Muscle of leg (tissue), 11 donors: ENCODE data around the gene RCOR3. TPM values are rescaled to one million over a fixed set of nuclear protein-coding genes. Genes with fewer than 3 reads are reported as not detected.
"Not testable (repeated sequence)": the region's sequence is repeated elsewhere in the genome, so short reads cannot be mapped to it uniquely, and the experiment has no call there.

Experiments used
- DNase-seq: peaks from one replicate; pipeline ENCODE4 v3.0.0; 2013
- H3K27ac ChIP-seq: one replicate; pipeline ENCODE4 v1.5.1; 2013; ENCODE audit warnings: mild to moderate bottlenecking, low read length, control low read depth
- H3K27me3 ChIP-seq: one replicate; pipeline ENCODE4 v1.6.1; 2013; ENCODE audit warnings: low read length; ENCODE audit not compliant: control insufficient read depth, insufficient read depth
- H3K36me3 ChIP-seq: one replicate; pipeline ENCODE4 v1.6.1; 2013; ENCODE audit warnings: low read length; ENCODE audit not compliant: control insufficient read depth, insufficient read depth
- H3K4me1 ChIP-seq: one replicate; pipeline ENCODE4 v1.6.1; 2013; ENCODE audit warnings: low read length; ENCODE audit not compliant: control insufficient read depth, insufficient read depth
- H3K4me3 ChIP-seq: one replicate; pipeline ENCODE4 v1.5.1; 2013; ENCODE audit warnings: low read length, control low read depth
- H3K9me3 ChIP-seq: replicated peaks from 2 replicates; pipeline ENCODE4 v1.6.1; 2013; ENCODE audit warnings: low read depth, low read length; ENCODE audit not compliant: control insufficient read depth
- WGBS: methylation state at CpG from one replicate; pipeline ENCODE4 v1.1.5; 2013; ENCODE audit warnings: missing lambda C conversion rate; ENCODE audit not compliant: insufficient coverage; 5-methylcytosine and 5-hydroxymethylcytosine counted together
- polyA plus RNA-seq, 8 donors: library from polyadenylated mRNA; unstranded; fragments of 120-200 nt; gene quantifications; one replicate each; pipeline versions ENCODE4 v1.2.1 to v1.2.3, GENCODE V29; 2013; ENCODE audit warnings: inconsistent platforms in 1 of 8, low replicate concordance in 1 of 8; ENCODE audit not compliant: insufficient read length in 8 of 8, insufficient read depth in 1 of 8
- total RNA-seq: library from RNA; stranded (reverse); fragments of 120-200 nt; gene quantifications from one replicate; pipeline ENCODE4 v1.2.4, GENCODE V29; 2013

RCOR3 gene
- total and polyA plus RNA-seq, 9 donors: 24.6 to 49.5 (median 41.3) TPM

GRCh38 chr1:211258310-211258755 lies 833 bp upstream of the RCOR3 start:
- H3K36me3 ChIP-seq: no peaks in the 10 kb centered on the region
- WGBS: 2% methylated on average over 10 of the region's 17 CpGs
- peak overlapping the region; percentile 77 for H3K4me3 ChIP-seq
- no peaks in the 10 kb centered on the region for H3K27me3 ChIP-seq
- H3K27ac ChIP-seq: peak overlapping the region; percentile 99
- no peaks in the 10 kb centered on the region for H3K9me3 ChIP-seq
- DNase-seq: peak; percentile 96
- H3K4me1 ChIP-seq: peaks cover 9% of the 10 kb centered on the region

- H3K9me3 ChIP-seq: no peaks in the 10 kb centered on the region
- H3K27me3 ChIP-seq: no peaks in the 10 kb centered on the region
- peak overlapping the region; percentile 98 for H3K4me3 ChIP-seq
- peaks cover 7% of the 10 kb centered on the region for H3K36me3 ChIP-seq
- DNase-seq: peak; percentile 84
- WGBS: 0% methylated on average over 11 of the region's 39 CpGs
- H3K27ac ChIP-seq: peak overlapping the region; percentile 99
- H3K4me1 ChIP-seq: peaks cover 9% of the 10 kb centered on the region
Observed at GRCh38 chr1:211259638-211260126, 516 bp downstream of the RCOR3 start.

GRCh38 chr1:211260141-211261107 lies 1.3 kb downstream of the RCOR3 start:
- peaks cover 7% of the 10 kb centered on the region for H3K36me3 ChIP-seq
- WGBS: under 1% methylated on average over 51 of the region's 59 CpGs
- H3K27me3 ChIP-seq: no peaks in the 10 kb centered on the region
- peaks cover 9% of the 10 kb centered on the region for H3K4me1 ChIP-seq
- no peaks in the 10 kb centered on the region for H3K9me3 ChIP-seq
- DNase-seq: peak; percentile 92
- H3K4me3 ChIP-seq: peak overlapping the region; percentile 98
- H3K27ac ChIP-seq: peak overlapping the region; percentile 99

- Histone ChIP-seq H3K4me1 (peaks cover 9% of the 10 kb centered on the region), H3K36me3 (peaks cover 7% of the 10 kb centered on the region), H3K27me3 (no peaks in the 10 kb centered on the region), H3K27ac (peak overlapping the region; percentile 99), H3K4me3 (peak overlapping the region; percentile 98), H3K9me3 (no peaks in the 10 kb centered on the region)
- no CpG with 5 or more reads among the region's 2 CpGs for WGBS
- no peak for DNase-seq
Observed at GRCh38 chr1:211261229-211261628, 2.1 kb downstream of the RCOR3 start.

- not testable (repeated sequence) for H3K27me3 ChIP-seq, H3K4me1 ChIP-seq, H3K9me3 ChIP-seq, DNase-seq, H3K4me3 ChIP-seq, H3K27ac ChIP-seq, H3K36me3 ChIP-seq
- WGBS: no CpG with 5 or more reads among the region's 5 CpGs
Observed at GRCh38 chr1:211263022-211263421, 3.9 kb downstream of the RCOR3 start.

- peaks cover 19% of the 10 kb centered on the region for H3K36me3 ChIP-seq
- WGBS: 94% methylated on average over 2 of the region's 7 CpGs
- no peak overlapping the region for H3K27ac ChIP-seq
- H3K4me3 ChIP-seq: no peak overlapping the region
- H3K9me3 ChIP-seq: no peaks in the 10 kb centered on the region
- H3K27me3 ChIP-seq: no peaks in the 10 kb centered on the region
- no peaks in the 10 kb centered on the region for H3K4me1 ChIP-seq
- DNase-seq: no peak
Observed at GRCh38 chr1:211267204-211267857, 8.2 kb downstream of the RCOR3 start.

- H3K27me3 ChIP-seq: no peaks in the 10 kb centered on the region
- H3K27ac ChIP-seq: no peak overlapping the region
- no peak for DNase-seq
- no peaks in the 10 kb centered on the region for H3K4me1 ChIP-seq
- H3K4me3 ChIP-seq: no peak overlapping the region
- H3K36me3 ChIP-seq: peaks cover 13% of the 10 kb centered on the region
- H3K9me3 ChIP-seq: no peaks in the 10 kb centered on the region
- WGBS: no CpG with 5 or more reads among the region's 1 CpG
Observed at GRCh38 chr1:211279340-211279739, 20.2 kb downstream of the RCOR3 start.

- Histone ChIP-seq H3K27me3 (no peaks in the 10 kb centered on the region), H3K27ac (no peak overlapping the region), H3K9me3 (no peaks in the 10 kb centered on the region), H3K4me3 (no peak overlapping the region), H3K4me1 (no peaks in the 10 kb centered on the region), H3K36me3 (peaks cover 18% of the 10 kb centered on the region)
- no peak for DNase-seq
- 81% methylated on average over 2 of the region's 4 CpGs for WGBS
Observed at GRCh38 chr1:211280910-211281309, 21.7 kb downstream of the RCOR3 start.

GRCh38 chr1:211281320-211282022 lies 22.3 kb downstream of the RCOR3 start:
- Histone ChIP-seq H3K27me3 (no peaks in the 10 kb centered on the region), H3K27ac (no peak overlapping the region), H3K36me3 (peaks cover 15% of the 10 kb centered on the region), H3K9me3 (no peaks in the 10 kb centered on the region), H3K4me1 (no peaks in the 10 kb centered on the region), H3K4me3 (no peak overlapping the region)
- 82% methylated on average over 3 of the region's 6 CpGs for WGBS
- DNase-seq: no peak

- H3K4me1 ChIP-seq: peaks cover under 1% of the 10 kb centered on the region
- no peak overlapping the region for H3K4me3 ChIP-seq
- H3K9me3 ChIP-seq: no peaks in the 10 kb centered on the region
- H3K27ac ChIP-seq: no peak overlapping the region
- H3K36me3 ChIP-seq: peaks cover 17% of the 10 kb centered on the region
- DNase-seq: no peak
- H3K27me3 ChIP-seq: no peaks in the 10 kb centered on the region
Observed at GRCh38 chr1:211282023-211282373, 22.8 kb downstream of the RCOR3 start.
